OCI-LY3 (cell line): ENCODE measurements around the gene CHD6.

Source experiments
- H2AFZ ChIP-seq: fragments of 200-600, 300-600 bp; shearing (Covaris generic); 2 replicates; pipeline ENCODE4 v1.6.0; 2014; ENCODE audit warnings: antibody characterized with exemption, low read depth, low read length
- H3K27ac ChIP-seq: fragments of 200-600, 300-600 bp; sonication (generic); 2 replicates; pipeline ENCODE4 v1.5.1; 2014; ENCODE audit warnings: mild to moderate bottlenecking, low read length, moderate library complexity, mixed read lengths
- H3K27me3 ChIP-seq: fragments of 200-600, 300-600 bp; sonication (generic); 2 replicates; pipeline ENCODE4 v1.6.1; 2014; ENCODE audit warnings: low read depth, low read length, mixed read lengths
- H3K36me3 ChIP-seq: fragments of 200-600, 300-600 bp; sonication (generic); replicated peaks from 2 replicates; pipeline ENCODE3; 2014; ENCODE audit warnings: low read depth, low read length, mixed read lengths
- H3K4me1 ChIP-seq: fragments of 300-600, 200-600 bp; sonication (generic); 2 replicates; pipeline ENCODE4 v1.6.1; 2014; ENCODE audit warnings: low read length, mixed read lengths
- H3K4me2 ChIP-seq: fragments of 200-600, 300-600 bp; sonication (generic); 2 replicates; pipeline ENCODE4 v1.6.1; 2014; ENCODE audit warnings: low read length, mixed read lengths
- H3K4me3 ChIP-seq: fragments of 300-600, 200-600 bp; sonication (generic); 2 replicates; pipeline ENCODE4 v1.5.1; 2014; ENCODE audit warnings: antibody characterized with exemption, mild to moderate bottlenecking, low read length, moderate library complexity
- H3K79me2 ChIP-seq: fragments of 300-600, 200-600 bp; shearing (Covaris generic); 2 replicates; pipeline ENCODE4 v1.6.1; 2014; ENCODE audit warnings: mild to moderate bottlenecking, low read length, mixed read lengths
- H3K9ac ChIP-seq: fragments of 300-600, 200-600 bp; shearing (Covaris generic); 2 replicates; pipeline ENCODE4 v1.6.0; 2014; ENCODE audit warnings: mild to moderate bottlenecking, low read length, moderate library complexity
- H3K9me3 ChIP-seq: fragments of 200-600, 300-600 bp; shearing (Covaris generic); 2 replicates; pipeline ENCODE4 v1.6.1; 2014; ENCODE audit warnings: low read length, mixed read lengths; ENCODE audit not compliant: insufficient read depth
- H4K20me1 ChIP-seq: fragments of 200-600, 300-600 bp; sonication (generic); 2 replicates; pipeline ENCODE4 v1.6.1; 2016; ENCODE audit warnings: low read length, mixed read lengths; ENCODE audit not compliant: insufficient read depth
- CTCF ChIP-seq: fragments of 200-600, 300-600 bp; sonication (generic); IDR thresholded peaks from 2 replicates; pipeline ENCODE4 v1.5.1; 2014; ENCODE audit warnings: antibody characterized with exemption, low read length, low read depth
- EZH2phosphoT487 ChIP-seq: fragments of 200-600 bp; shearing (Covaris generic); IDR thresholded peaks from 2 replicates; pipeline ENCODE4 v1.6.1; 2018; ENCODE audit warnings: antibody characterized with exemption, mixed run types, low read depth

CHD6 gene

GRCh38 chr20:41607791-41608190 lies 10.4 kb downstream of the CHD6 start:
- Histone ChIP-seq H3K27me3 (no peaks in the 10 kb centered on the region), H3K4me1 (peaks cover 6% of the 10 kb centered on the region), H3K9me3 (no peaks in the 10 kb centered on the region; the same call in 1 of the 2 replicates), H3K4me3 (no peak overlapping the region), H3K4me2 (no peak overlapping the region), H3K9ac (no peak overlapping the region), H3K36me3 (peaks cover 18% of the 10 kb centered on the region), H4K20me1 (peaks cover 70% of the 10 kb centered on the region), H2AFZ (no peak overlapping the region), H3K79me2 (peaks cover 92% of the 10 kb centered on the region), H3K27ac (no peak overlapping the region)
- TF ChIP-seq EZH2phosphoT487 (no peak), CTCF (no peak)

GRCh38 chr20:41604002-41604401 lies 14.2 kb downstream of the CHD6 start:
- no peak overlapping the region for H3K27ac ChIP-seq
- H3K9ac ChIP-seq = no peak overlapping the region
- H2AFZ ChIP-seq = no peak overlapping the region
- H3K36me3 ChIP-seq = peaks cover 54% of the 10 kb centered on the region
- H3K79me2 ChIP-seq = peaks cover 94% of the 10 kb centered on the region
- peaks cover 68% of the 10 kb centered on the region for H4K20me1 ChIP-seq
- TF ChIP-seq EZH2phosphoT487 = no peak
- no peak for TF ChIP-seq CTCF
- H3K9me3 ChIP-seq = peaks cover 38% of the 10 kb centered on the region
- no peak overlapping the region for H3K4me3 ChIP-seq
- H3K4me2 ChIP-seq = no peak overlapping the region
- H3K27me3 ChIP-seq = no peaks in the 10 kb centered on the region
- no peaks in the 10 kb centered on the region for H3K4me1 ChIP-seq

GRCh38 chr20:41601742-41602141 lies 16.4 kb downstream of the CHD6 start:
- H3K9me3 ChIP-seq = peaks cover 60% of the 10 kb centered on the region
- H3K4me1 ChIP-seq = no peaks in the 10 kb centered on the region
- peaks cover 49% of the 10 kb centered on the region; the same call in 1 of the 2 replicates for H4K20me1 ChIP-seq
- H2AFZ ChIP-seq = no peak overlapping the region
- H3K27ac ChIP-seq = no peak overlapping the region
- H3K27me3 ChIP-seq = no peaks in the 10 kb centered on the region
- H3K36me3 ChIP-seq = peaks cover 63% of the 10 kb centered on the region
- no peak overlapping the region for H3K9ac ChIP-seq
- H3K4me2 ChIP-seq = no peak overlapping the region
- H3K4me3 ChIP-seq = no peak overlapping the region
- H3K79me2 ChIP-seq = peaks cover 94% of the 10 kb centered on the region
- TF ChIP-seq EZH2phosphoT487 (no peak), CTCF (no peak)

- peaks cover 46% of the 10 kb centered on the region; the same call in 1 of the 2 replicates for H4K20me1 ChIP-seq
- peaks cover 96% of the 10 kb centered on the region for H3K79me2 ChIP-seq
- H2AFZ ChIP-seq = no peak overlapping the region
- H3K27me3 ChIP-seq = no peaks in the 10 kb centered on the region
- H3K4me1 ChIP-seq = no peaks in the 10 kb centered on the region
- no peak overlapping the region for H3K4me2 ChIP-seq
- H3K9me3 ChIP-seq = peaks cover 65% of the 10 kb centered on the region
- no peak overlapping the region for H3K9ac ChIP-seq
- H3K27ac ChIP-seq = no peak overlapping the region
- peaks cover 66% of the 10 kb centered on the region for H3K36me3 ChIP-seq
- no peak for TF ChIP-seq EZH2phosphoT487
- TF ChIP-seq CTCF = no peak
- H3K4me3 ChIP-seq = no peak overlapping the region
These were observed 17.1 kb downstream of the CHD6 start for GRCh38 chr20:41600926-41601631.
